Calu3 (cell line): ENCODE results near the gene VPS50. TPM values are rescaled to one million over a fixed set of nuclear protein-coding genes. Genes with fewer than 3 reads are reported as not detected.
A peak's percentile ranks its signal among the peaks of the same experiment; 100 is the strongest.
"Not testable (repeated sequence)": the region's sequence is repeated elsewhere in the genome, so short reads cannot be mapped to it uniquely, and the experiment has no call there.

ENCODE experiments used
- BruUV-seq: library from RNA; stranded (reverse); fragments of 400-500 nt; replicated peaks from 2 replicates; lab custom pipeline; 2021; lab: Mats Ljungman, UMichigan
- CTCF ChIA-PET: fragments of 300-600 bp; sonication (Branson Sonifier 250); formaldehyde crosslinking; loops from one replicate; lab custom pipeline; 2022; ENCODE audit warnings: antibody characterized with exemption; lab: Charles Lee
- DNase-seq: peaks from one replicate; pipeline ENCODE4 v3.0.0; 2022
- H3K27ac Mint-ChIP-seq: one replicate; pipeline ENCODE4 v1.8.0; 2022; ENCODE audit warnings: mixed read lengths; ENCODE audit not compliant: unreplicated experiment
- H3K27me3 Mint-ChIP-seq: one replicate; pipeline ENCODE4 v1.8.0; 2022; ENCODE audit warnings: mixed read lengths; ENCODE audit not compliant: unreplicated experiment
- H3K36me3 Mint-ChIP-seq: one replicate; pipeline ENCODE4 v1.8.0; 2022; ENCODE audit warnings: mild to moderate bottlenecking, moderate library complexity, mixed read lengths; ENCODE audit not compliant: insufficient read depth, unreplicated experiment
- H3K4me1 Mint-ChIP-seq: one replicate; pipeline ENCODE4 v1.8.0; 2022; ENCODE audit warnings: mild to moderate bottlenecking, low read depth, mixed read lengths; ENCODE audit not compliant: unreplicated experiment
- H3K4me3 Mint-ChIP-seq: one replicate; pipeline ENCODE4 v1.8.0; 2022; ENCODE audit warnings: mild to moderate bottlenecking, low read depth, moderate library complexity, mixed read lengths; ENCODE audit not compliant: unreplicated experiment
- H3K9me3 Mint-ChIP-seq: one replicate; pipeline ENCODE4 v1.8.0; 2022; ENCODE audit warnings: low read depth, mixed read lengths; ENCODE audit not compliant: unreplicated experiment
- CTCF ChIP-seq: fragments of 200-600 bp; IDR thresholded peaks from one replicate; pipeline ENCODE4 v1.8.0; 2022; ENCODE audit warnings: antibody characterized with exemption; ENCODE audit not compliant: unreplicated experiment
- intact Hi-C: fragments of 100-400 bp; cut with micrococcal nuclease; formaldehyde crosslinking; loops from one replicate; pipeline ENCODE4 v1.10.0; 2022; ENCODE audit not compliant: unreplicated experiment
- total RNA-seq: library from RNA; stranded (reverse); gene quantifications from 2 replicates; pipeline ENCODE4 v1.2.3, GENCODE V29; 2022

VPS50 gene
- total RNA-seq, 1 experiment from 2014 or later: 36.9 TPM

GRCh38 chr7:93366816-93367215 lies 134.7 kb downstream of the VPS50 start:
- CTCF ChIA-PET: no interaction called here
- H3K27me3 Mint-ChIP-seq: no peaks in the 10 kb centered on the region
- BruUV-seq: no TSS peak
- TF ChIP-seq CTCF: no peak
- no peaks in the 10 kb centered on the region for H3K36me3 Mint-ChIP-seq
- H3K4me3 Mint-ChIP-seq: no peak overlapping the region
- no peak for DNase-seq
- H3K27ac Mint-ChIP-seq: no peak overlapping the region
- intact Hi-C loops: no loop called here
- no peaks in the 10 kb centered on the region for H3K9me3 Mint-ChIP-seq
- no peaks in the 10 kb centered on the region for H3K4me1 Mint-ChIP-seq

GRCh38 chr7:93367254-93367653 lies 135.1 kb downstream of the VPS50 start:
- intact Hi-C loops: no loop called here
- H3K4me3 Mint-ChIP-seq: no peak overlapping the region
- no peaks in the 10 kb centered on the region for H3K27me3 Mint-ChIP-seq
- CTCF ChIA-PET: no interaction called here
- H3K27ac Mint-ChIP-seq: no peak overlapping the region
- TF ChIP-seq CTCF: no peak
- no peaks in the 10 kb centered on the region for H3K9me3 Mint-ChIP-seq
- no TSS peak for BruUV-seq
- no peaks in the 10 kb centered on the region for H3K4me1 Mint-ChIP-seq
- no peaks in the 10 kb centered on the region for H3K36me3 Mint-ChIP-seq
- DNase-seq: no peak

- intact Hi-C loops: loop anchor here (5.0 kb wide), 1 partner anchor 124 kb away; no protein-coding TSS in a partner anchor
- H3K27ac Mint-ChIP-seq, DNase-seq, H3K4me1 Mint-ChIP-seq, H3K36me3 Mint-ChIP-seq, H3K4me3 Mint-ChIP-seq, H3K9me3 Mint-ChIP-seq, BruUV-seq, CTCF ChIA-PET: not testable (repeated sequence)
- H3K27me3 Mint-ChIP-seq: peaks cover 24% of the 10 kb centered on the region
Observed at GRCh38 chr7:93370937-93371336, 138.8 kb downstream of the VPS50 start.

- Mint-ChIP-seq H3K4me3 (no peak overlapping the region), H3K36me3 (no peaks in the 10 kb centered on the region), H3K4me1 (no peaks in the 10 kb centered on the region), H3K9me3 (no peaks in the 10 kb centered on the region), H3K27ac (no peak overlapping the region), H3K27me3 (peaks cover 44% of the 10 kb centered on the region)
- no peak for DNase-seq
- no TSS peak for BruUV-seq
- CTCF ChIA-PET: no interaction called here
- TF ChIP-seq CTCF: no peak
- intact Hi-C loops: loop anchor here (5.0 kb wide), 1 partner anchor 126 kb away; no protein-coding TSS in a partner anchor
Observed at GRCh38 chr7:93373537-93373936, 141.4 kb downstream of the VPS50 start.

GRCh38 chr7:93374345-93374940 lies 142.3 kb downstream of the VPS50 start:
- intact Hi-C loops: loop anchor here (5.0 kb wide), 1 partner anchor 127 kb away; no protein-coding TSS in a partner anchor
- DNase-seq: peak; percentile 10
- CTCF ChIA-PET: interaction anchor here (0.9 to 1.5 kb wide), 5 partner anchors 9 to 127 kb away, joined by 3 to 6 read pairs (median 4); no protein-coding TSS in a partner anchor
- Mint-ChIP-seq H3K4me3 (no peak overlapping the region), H3K27me3 (peaks cover 44% of the 10 kb centered on the region), H3K4me1 (no peaks in the 10 kb centered on the region), H3K36me3 (no peaks in the 10 kb centered on the region), H3K9me3 (no peaks in the 10 kb centered on the region), H3K27ac (no peak overlapping the region)
- peak; percentile 69 for TF ChIP-seq CTCF
- no TSS peak for BruUV-seq
